Subcutaneous abdominal adipose tissue (tissue), 5 donors: ENCODE results near the gene PXYLP1.
A peak's percentile ranks its signal among the peaks of the same experiment; 100 is the strongest.

ENCODE experiments used
- H3K27ac ChIP-seq: one replicate; pipeline ENCODE4 v1.7.0; 2013; ENCODE audit warnings: low read depth, mild to moderate bottlenecking, inconsistent platforms, low read length, moderate library complexity
- H3K27me3 ChIP-seq, 5 donors: one replicate each; pipeline ENCODE4 v1.7.0; 2013; ENCODE audit warnings: low read length in 5 of 5, inconsistent platforms in 1 of 5; ENCODE audit not compliant: control insufficient read depth in 5 of 5, insufficient read depth in 4 of 5
- H3K36me3 ChIP-seq, 5 donors: one replicate each; pipeline ENCODE4 v1.7.0; 2013; ENCODE audit warnings: low read length in 5 of 5; ENCODE audit not compliant: control insufficient read depth in 5 of 5, insufficient read depth in 5 of 5
- H3K4me1 ChIP-seq, 5 donors: one replicate each; pipeline ENCODE4 v1.7.0; 2013; ENCODE audit warnings: low read length in 5 of 5, mild to moderate bottlenecking in 3 of 5, moderate library complexity in 1 of 5; ENCODE audit not compliant: control insufficient read depth in 5 of 5, insufficient read depth in 5 of 5
- H3K4me3 ChIP-seq, 5 donors: one replicate each; pipeline ENCODE4 v1.7.0; 2013; ENCODE audit warnings: low read length in 5 of 5, low read depth in 1 of 5
- H3K9ac ChIP-seq, 5 donors: one replicate each; pipeline ENCODE4 v1.7.0; 2013; ENCODE audit warnings: low read length in 5 of 5, mild to moderate bottlenecking in 4 of 5, moderate library complexity in 3 of 5
- H3K9me3 ChIP-seq, 5 donors: one replicate each; pipeline ENCODE4 v1.7.0; 2013; ENCODE audit warnings: low read length in 5 of 5; ENCODE audit not compliant: control insufficient read depth in 5 of 5
- donor health status: healthy.
- donor health status: healthy.
- donor health status: healthy.
- donor health status: healthy.
- donor health status: healthy.

Gene PXYLP1

GRCh38 chr3:141330235-141330634 is 98.6 kb downstream of the PXYLP1 start:
- no peak overlapping the region for H3K9ac ChIP-seq
- H3K36me3 ChIP-seq = no peaks in the 10 kb centered on the region
- H3K4me1 ChIP-seq = peaks cover 3 to 6% (median 3%) of the 10 kb centered on the region in 5 donors
- no peak overlapping the region for H3K4me3 ChIP-seq
- no peaks in the 10 kb centered on the region for H3K27me3 ChIP-seq
- H3K9me3 ChIP-seq = no peaks in the 10 kb centered on the region
- H3K27ac ChIP-seq = no peak overlapping the region

GRCh38 chr3:141330718-141331376 is 99.2 kb downstream of the PXYLP1 start:
- H3K27ac ChIP-seq = no peak overlapping the region
- H3K4me1 ChIP-seq = peaks cover 3 to 6% (median 3%) of the 10 kb centered on the region in 5 donors
- no peaks in the 10 kb centered on the region for H3K36me3 ChIP-seq
- H3K9ac ChIP-seq = no peak overlapping the region
- H3K27me3 ChIP-seq = no peaks in the 10 kb centered on the region
- no peaks in the 10 kb centered on the region for H3K9me3 ChIP-seq
- H3K4me3 ChIP-seq = no peak overlapping the region

- Histone ChIP-seq H3K27ac (peak overlapping the region; percentile 28), H3K36me3 (no peaks in the 10 kb centered on the region), H3K4me1 (peaks cover 3 to 6% (median 3%) of the 10 kb centered on the region in 5 donors), H3K4me3 (no peak overlapping the region), H3K9me3 (no peaks in the 10 kb centered on the region), H3K9ac (no peak overlapping the region), H3K27me3 (no peaks in the 10 kb centered on the region)
Measured at GRCh38 chr3:141331377-141332318, 100.0 kb downstream of the PXYLP1 start.

GRCh38 chr3:141332416-141332815 is 100.8 kb downstream of the PXYLP1 start:
- Histone ChIP-seq H3K9ac (no peak overlapping the region), H3K4me1 (peaks cover 3 to 9% (median 3%) of the 10 kb centered on the region in 5 donors), H3K27me3 (no peaks in the 10 kb centered on the region), H3K4me3 (no peak overlapping the region), H3K27ac (peak overlapping the region; percentile 26), H3K9me3 (no peaks in the 10 kb centered on the region), H3K36me3 (no peaks in the 10 kb centered on the region)

GRCh38 chr3:141333836-141334626 is 102.4 kb downstream of the PXYLP1 start:
- no peak overlapping the region for H3K4me3 ChIP-seq
- H3K36me3 ChIP-seq = no peaks in the 10 kb centered on the region
- no peak overlapping the region for H3K27ac ChIP-seq
- H3K9me3 ChIP-seq = no peaks in the 10 kb centered on the region
- H3K9ac ChIP-seq = no peak overlapping the region
- no peaks in the 10 kb centered on the region for H3K27me3 ChIP-seq
- H3K4me1 ChIP-seq = peaks cover 3 to 9% (median 3%) of the 10 kb centered on the region in 5 donors

- Histone ChIP-seq H3K4me1 (peaks cover 3 to 9% (median 3%) of the 10 kb centered on the region in 5 donors), H3K4me3 (no peak overlapping the region), H3K27me3 (no peaks in the 10 kb centered on the region), H3K27ac (no peak overlapping the region), H3K36me3 (no peaks in the 10 kb centered on the region), H3K9me3 (no peaks in the 10 kb centered on the region), H3K9ac (no peak overlapping the region)
Measured at GRCh38 chr3:141334627-141335250, 103.1 kb downstream of the PXYLP1 start.

- H3K4me3 ChIP-seq = no peak overlapping the region
- no peak overlapping the region for H3K9ac ChIP-seq
- no peak overlapping the region for H3K27ac ChIP-seq
- H3K27me3 ChIP-seq = no peaks in the 10 kb centered on the region
- H3K9me3 ChIP-seq = no peaks in the 10 kb centered on the region
- H3K4me1 ChIP-seq = peaks cover 3 to 9% (median 3%) of the 10 kb centered on the region in 5 donors
- H3K36me3 ChIP-seq = no peaks in the 10 kb centered on the region
Measured at GRCh38 chr3:141335531-141336061, 104.0 kb downstream of the PXYLP1 start.

- Histone ChIP-seq H3K4me1 (peaks cover 0 to 9% (median 3%) of the 10 kb centered on the region in 5 donors), H3K4me3 (no peak overlapping the region), H3K9me3 (no peaks in the 10 kb centered on the region), H3K27ac (no peak overlapping the region), H3K27me3 (peaks cover 0 to 2% (median 0%) of the 10 kb centered on the region in 5 donors), H3K9ac (no peak overlapping the region), H3K36me3 (no peaks in the 10 kb centered on the region)
Measured at GRCh38 chr3:141336672-141337522, 105.3 kb downstream of the PXYLP1 start.

GRCh38 chr3:141337523-141337854 is 105.9 kb downstream of the PXYLP1 start:
- H3K27ac ChIP-seq = no peak overlapping the region
- peaks cover 0 to 3% (median 0%) of the 10 kb centered on the region in 5 donors for H3K4me1 ChIP-seq
- H3K9me3 ChIP-seq = no peaks in the 10 kb centered on the region
- no peak overlapping the region for H3K4me3 ChIP-seq
- no peak overlapping the region for H3K9ac ChIP-seq
- H3K36me3 ChIP-seq = no peaks in the 10 kb centered on the region
- H3K27me3 ChIP-seq = peaks cover 0 to 2% (median 0%) of the 10 kb centered on the region in 5 donors
